HG03342 (cell line): ENCODE measurements around the gene H1-8.
"Not testable (repeated sequence)": the region's sequence is repeated elsewhere in the genome, so short reads cannot be mapped to it uniquely, and the experiment has no call there.

Experiments used
- ATAC-seq: cut with Tn5 transposase; IDR thresholded peaks from one replicate; pipeline ENCODE4 v1.9.1; 2021; ENCODE audit warnings: mild to moderate bottlenecking, moderate library complexity; ENCODE audit not compliant: unreplicated experiment

Gene H1-8

DNA sequence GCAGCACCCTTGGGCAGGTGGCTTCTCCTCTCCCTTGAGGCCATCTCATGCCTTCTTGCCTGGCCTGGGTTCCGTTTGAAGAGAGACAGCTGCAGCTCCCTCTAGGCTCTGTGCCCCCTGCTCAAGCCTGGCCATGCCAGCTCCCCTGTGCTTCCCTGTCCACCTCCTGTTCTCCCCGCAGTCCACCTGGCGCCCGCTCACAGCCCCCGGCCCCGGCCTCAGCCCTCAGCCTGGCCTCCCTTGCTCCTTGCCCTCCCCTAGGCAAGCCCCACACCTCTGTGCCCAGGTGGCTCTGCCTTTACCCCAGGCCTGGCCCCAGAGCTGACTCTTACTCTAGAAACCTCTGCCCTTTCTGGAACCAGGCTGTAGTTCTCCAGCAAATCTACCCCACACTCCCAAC lies 28.4 kb upstream of the H1-8 start:
- ATAC-seq, result no peak

DNA sequence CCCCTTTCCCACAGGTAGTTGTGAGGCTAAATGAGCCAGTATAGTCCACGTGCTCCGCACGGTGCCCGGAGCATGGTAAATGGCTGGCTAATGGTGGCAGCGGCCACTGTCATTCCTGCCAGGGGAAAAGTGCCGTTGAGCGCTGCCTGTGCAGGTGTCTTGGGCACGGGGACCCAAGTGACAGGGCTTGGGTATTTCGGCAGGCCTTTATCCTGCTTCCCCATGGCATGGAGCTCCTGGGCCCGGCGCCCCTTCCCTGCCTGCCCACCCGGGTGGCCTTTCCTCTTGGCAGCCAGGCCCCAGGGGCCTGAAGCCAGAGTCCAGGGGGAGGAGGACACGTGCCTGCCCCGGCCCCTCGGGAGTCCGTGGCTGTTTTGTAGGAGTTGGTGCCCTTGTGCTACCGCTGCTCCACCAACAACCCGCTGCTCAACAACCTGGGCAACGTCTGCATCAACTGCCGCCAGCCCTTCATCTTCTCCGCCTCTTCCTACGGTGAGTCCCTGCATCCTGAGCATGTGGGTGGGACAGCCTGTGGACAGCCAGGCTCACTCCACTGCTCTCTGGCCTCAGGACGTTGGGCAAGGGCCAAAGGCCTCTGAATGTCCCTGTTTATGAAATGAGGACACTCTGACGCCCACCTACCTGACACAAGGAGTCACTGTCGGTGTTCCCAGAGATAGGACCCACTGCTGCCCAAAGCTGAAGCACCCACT lies 27.7 kb upstream of the H1-8 start:
- not testable (repeated sequence) for ATAC-seq

- not testable (repeated sequence) for ATAC-seq
Measured at GRCh38 chr3:129515821-129516432, 27.0 kb upstream of the H1-8 start.

- ATAC-seq, result no peak
Measured at GRCh38 chr3:129517516-129517915, 25.5 kb upstream of the H1-8 start.

DNA sequence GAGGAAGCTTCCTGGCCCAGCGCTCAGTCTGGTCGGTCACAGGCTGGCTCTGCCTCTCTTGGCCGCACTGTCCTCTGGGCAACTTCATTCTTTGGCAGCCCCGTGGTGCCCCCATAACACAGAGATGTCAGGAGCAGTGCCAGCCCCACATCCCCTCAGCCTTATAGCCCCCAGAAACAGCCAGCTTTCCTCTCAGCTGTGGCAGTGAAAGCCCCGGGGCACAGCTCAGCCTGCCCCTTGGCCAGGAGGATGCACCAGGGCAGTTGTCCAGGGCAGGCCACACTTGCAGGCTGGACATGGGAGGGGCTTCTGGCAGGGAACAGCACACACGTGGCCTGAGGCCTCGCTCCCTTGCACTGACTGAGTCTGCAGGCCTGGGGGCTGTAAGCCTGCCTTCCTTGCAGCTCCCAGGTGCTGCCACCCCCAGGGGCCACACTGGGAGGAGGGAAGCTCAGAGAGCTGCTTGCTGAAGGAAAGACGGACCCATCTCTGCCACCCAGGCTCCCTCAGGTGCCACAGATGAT lies 24.9 kb upstream of the H1-8 start:
- no peak for ATAC-seq

- no peak for ATAC-seq
Measured at GRCh38 chr3:129518581-129518980, 24.4 kb upstream of the H1-8 start.

DNA sequence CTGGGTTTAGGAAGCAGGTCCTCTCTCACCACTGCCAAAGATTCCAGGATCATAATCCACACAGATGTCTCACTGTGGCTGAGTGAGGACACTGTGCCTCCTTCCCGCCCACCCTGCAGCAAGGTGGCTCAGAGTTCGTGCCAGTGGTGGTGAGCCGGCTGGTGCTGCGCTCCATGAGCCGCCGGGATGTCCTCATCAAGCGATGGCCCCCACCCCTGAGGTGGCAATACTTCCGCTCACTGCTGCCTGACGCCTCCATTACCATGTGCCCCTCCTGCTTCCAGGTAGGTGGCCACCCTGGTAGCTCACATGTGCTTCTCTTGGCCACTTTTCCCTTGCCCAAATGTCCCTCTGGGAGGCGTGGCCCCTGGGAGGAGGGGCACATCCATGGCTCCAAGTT lies 23.5 kb upstream of the H1-8 start:
- no peak for ATAC-seq

GRCh38 chr3:129519896-129520715 lies 22.9 kb upstream of the H1-8 start:
- no peak for ATAC-seq

- ATAC-seq, result no peak
Measured at GRCh38 chr3:129520960-129521359, 22.0 kb upstream of the H1-8 start.

DNA sequence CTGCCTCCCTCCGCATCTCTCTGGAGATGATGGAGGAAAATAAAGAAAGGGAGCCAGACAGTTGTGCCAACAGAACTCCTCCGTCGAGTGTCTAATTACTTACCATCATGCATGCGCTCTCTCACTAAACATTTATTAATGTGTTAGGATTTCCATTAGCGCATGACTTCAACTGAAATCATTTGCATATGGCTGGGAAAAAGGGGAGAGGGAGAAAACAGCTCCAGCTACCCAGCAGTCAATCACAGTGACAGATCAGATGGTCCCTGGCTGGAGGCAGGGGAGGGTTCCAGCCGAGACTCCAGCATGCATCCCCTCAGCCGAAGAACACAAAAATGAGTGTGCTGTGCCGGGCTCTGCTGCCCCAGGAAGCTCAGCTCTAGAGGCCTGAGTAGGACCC lies 21.4 kb upstream of the H1-8 start:
- no peak for ATAC-seq

GRCh38 chr3:129522953-129523352 lies 20.0 kb upstream of the H1-8 start:
- ATAC-seq, result no peak

GRCh38 chr3:129524081-129524480 lies 18.9 kb upstream of the H1-8 start:
- no peak for ATAC-seq

- no peak for ATAC-seq
Measured at GRCh38 chr3:129525341-129525968, 17.5 kb upstream of the H1-8 start.

GRCh38 chr3:129526121-129526900 lies 16.7 kb upstream of the H1-8 start:
- peak; percentile 79 for ATAC-seq

DNA sequence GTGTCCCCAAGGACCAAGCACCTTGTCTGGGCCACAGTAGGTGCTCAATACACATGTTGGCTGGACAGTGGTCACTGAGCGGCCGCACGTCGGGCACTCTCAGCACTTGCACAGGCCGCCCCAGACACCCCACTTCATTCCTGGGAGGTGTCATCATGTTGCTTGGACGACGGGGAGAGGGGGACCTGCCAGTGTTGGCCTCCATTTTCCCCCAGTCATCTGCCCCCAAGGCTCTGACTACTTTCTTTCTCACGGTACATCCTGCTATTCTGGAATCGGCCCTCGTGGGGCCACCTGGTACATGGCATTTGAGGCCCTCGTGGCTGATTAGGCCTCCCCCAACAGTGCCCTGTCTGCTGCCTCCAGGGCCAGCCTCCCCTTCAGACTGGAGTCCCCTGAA lies 15.7 kb upstream of the H1-8 start:
- no peak for ATAC-seq

- no peak for ATAC-seq
Measured at GRCh38 chr3:129528589-129529100, 14.3 kb upstream of the H1-8 start, which contains the start of gene RHO. Gene RHO (plus strand): TSS chr3:129528639. CDS start chr3:129528734, 95 bp downstream.

DNA sequence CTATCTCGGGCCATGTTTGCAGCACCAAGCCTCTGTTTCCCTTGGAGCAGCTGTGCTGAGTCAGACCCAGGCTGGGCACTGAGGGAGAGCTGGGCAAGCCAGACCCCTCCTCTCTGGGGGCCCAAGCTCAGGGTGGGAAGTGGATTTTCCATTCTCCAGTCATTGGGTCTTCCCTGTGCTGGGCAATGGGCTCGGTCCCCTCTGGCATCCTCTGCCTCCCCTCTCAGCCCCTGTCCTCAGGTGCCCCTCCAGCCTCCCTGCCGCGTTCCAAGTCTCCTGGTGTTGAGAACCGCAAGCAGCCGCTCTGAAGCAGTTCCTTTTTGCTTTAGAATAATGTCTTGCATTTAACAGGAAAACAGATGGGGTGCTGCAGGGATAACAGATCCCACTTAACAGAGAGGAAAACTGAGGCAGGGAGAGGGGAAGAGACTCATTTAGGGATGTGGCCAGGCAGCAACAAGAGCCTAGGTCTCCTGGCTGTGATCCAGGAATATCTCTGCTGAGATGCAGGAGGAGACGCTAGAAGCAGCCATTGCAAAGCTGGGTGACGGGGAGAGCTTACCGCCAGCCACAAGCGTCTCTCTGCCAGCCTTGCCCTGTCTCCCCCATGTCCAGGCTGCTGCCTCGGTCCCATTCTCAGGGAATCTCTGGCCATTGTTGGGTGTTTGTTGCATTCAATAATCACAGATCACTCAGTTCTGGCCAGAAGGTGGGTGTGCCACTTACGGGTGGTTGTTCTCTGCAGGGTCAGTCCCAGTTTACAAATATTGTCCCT lies 13.4 kb upstream of the H1-8 start:
- ATAC-seq, result no peak

GRCh38 chr3:129530251-129530791 lies 12.7 kb upstream of the H1-8 start:
- no peak for ATAC-seq

DNA sequence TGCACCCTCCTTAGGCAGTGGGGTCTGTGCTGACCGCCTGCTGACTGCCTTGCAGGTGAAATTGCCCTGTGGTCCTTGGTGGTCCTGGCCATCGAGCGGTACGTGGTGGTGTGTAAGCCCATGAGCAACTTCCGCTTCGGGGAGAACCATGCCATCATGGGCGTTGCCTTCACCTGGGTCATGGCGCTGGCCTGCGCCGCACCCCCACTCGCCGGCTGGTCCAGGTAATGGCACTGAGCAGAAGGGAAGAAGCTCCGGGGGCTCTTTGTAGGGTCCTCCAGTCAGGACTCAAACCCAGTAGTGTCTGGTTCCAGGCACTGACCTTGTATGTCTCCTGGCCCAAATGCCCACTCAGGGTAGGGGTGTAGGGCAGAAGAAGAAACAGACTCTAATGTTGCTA lies 12.2 kb upstream of the H1-8 start:
- ATAC-seq, result no peak
